Activated gamma-delta T cell (primary cell): ENCODE results near the gene SYT2.
"Not testable (repeated sequence)": the region's sequence is repeated elsewhere in the genome, so short reads cannot be mapped to it uniquely, and the experiment has no call there.

Experiments used
- DNase-seq: peaks from one replicate; lab custom pipeline; 2025; lab: John Stamatoyannopoulos, UW

Gene SYT2

GRCh38 chr1:202569393-202570322 is 140.6 kb downstream of the SYT2 start:
- no peak for DNase-seq

GRCh38 chr1:202568826-202569225 is 141.4 kb downstream of the SYT2 start:
- DNase-seq, result no peak

GRCh38 chr1:202568410-202568809 is 141.8 kb downstream of the SYT2 start:
- DNase-seq, result no peak

- no peak for DNase-seq
Measured at GRCh38 chr1:202567738-202568137, 142.5 kb downstream of the SYT2 start.

GRCh38 chr1:202565890-202566602 is 144.2 kb downstream of the SYT2 start:
- no peak for DNase-seq

GRCh38 chr1:202564958-202565495 is 145.2 kb downstream of the SYT2 start:
- DNase-seq, result no peak

- DNase-seq, result no peak
Measured at GRCh38 chr1:202563818-202564217, 146.4 kb downstream of the SYT2 start.

GRCh38 chr1:202562444-202563060 is 147.7 kb downstream of the SYT2 start:
- DNase-seq, result no peak

GRCh38 chr1:202561726-202562443 is 148.4 kb downstream of the SYT2 start:
- no peak for DNase-seq

GRCh38 chr1:202561240-202561639 is 149.0 kb downstream of the SYT2 start:
- no peak for DNase-seq

GRCh38 chr1:202557662-202558061 is 152.6 kb downstream of the SYT2 start:
- DNase-seq, result not testable (repeated sequence)

- DNase-seq, result not testable (repeated sequence)
Measured at GRCh38 chr1:202556037-202556436, 154.2 kb downstream of the SYT2 start.

GRCh38 chr1:202554619-202555018 is 155.6 kb downstream of the SYT2 start:
- not testable (repeated sequence) for DNase-seq

- DNase-seq, result no peak
Measured at GRCh38 chr1:202553560-202554038, 156.7 kb downstream of the SYT2 start.

- not testable (repeated sequence) for DNase-seq
Measured at GRCh38 chr1:202553078-202553477, 157.2 kb downstream of the SYT2 start.

- not testable (repeated sequence) for DNase-seq
Measured at GRCh38 chr1:202552615-202553014, 157.6 kb downstream of the SYT2 start.

- DNase-seq, result no peak
Measured at GRCh38 chr1:202551683-202552082, 158.6 kb downstream of the SYT2 start.

- DNase-seq, result not testable (repeated sequence)
Measured at GRCh38 chr1:202550088-202550487, 160.2 kb downstream of the SYT2 start.

GRCh38 chr1:202547215-202547614 is 163.0 kb downstream of the SYT2 start:
- DNase-seq, result no peak

- DNase-seq, result not testable (repeated sequence)
Measured at GRCh38 chr1:202546796-202547195, 163.5 kb downstream of the SYT2 start.

GRCh38 chr1:202546377-202546776 is 163.9 kb downstream of the SYT2 start:
- not testable (repeated sequence) for DNase-seq
